NCI-H1930 (cell line): Measurements from ENCODE around the gene MDGA2.

Experiments
- DNase-seq, 2 experiments: peaks; one replicate each; lab custom pipeline; 2025; lab: John Stamatoyannopoulos, UW

Gene MDGA2

GRCh38 chr14:46902837-46903236, 772.6 kb downstream of the MDGA2 start:
- DNase-seq: no peak

- DNase-seq: no peak
These were observed 780.9 kb downstream of the MDGA2 start for GRCh38 chr14:46894476-46894875.

GRCh38 chr14:46887144-46887543, 788.3 kb downstream of the MDGA2 start:
- no peak for DNase-seq

- DNase-seq: no peak
These were observed 789.8 kb downstream of the MDGA2 start for GRCh38 chr14:46885566-46885965.

- DNase-seq: no peak
These were observed 813.7 kb downstream of the MDGA2 start for GRCh38 chr14:46861753-46862152.

- DNase-seq: no peak
These were observed 834.3 kb downstream of the MDGA2 start for GRCh38 chr14:46840944-46841720.

- no peak for DNase-seq
These were observed 855.1 kb downstream of the MDGA2 start for GRCh38 chr14:46820291-46820690.

GRCh38 chr14:46819117-46819516, 856.3 kb downstream of the MDGA2 start:
- no peak for DNase-seq

GRCh38 chr14:46818147-46818546, 857.3 kb downstream of the MDGA2 start:
- DNase-seq: peak; percentile 44 to 65

GRCh38 chr14:46793144-46793543, 882.3 kb downstream of the MDGA2 start:
- DNase-seq: no peak
